ENCODE measurements around the gene AP5B1. TPM values are rescaled to one million over a fixed set of nuclear protein-coding genes. Genes with fewer than 3 reads are reported as not detected.
"Not testable (repeated sequence)": the region's sequence is repeated elsewhere in the genome, so short reads cannot be mapped to it uniquely, and the experiment has no call there.

Gene AP5B1
- total and polyA plus RNA-seq, 4 donors: 8.6 to 35.5 (median 24.0) TPM

DNA sequence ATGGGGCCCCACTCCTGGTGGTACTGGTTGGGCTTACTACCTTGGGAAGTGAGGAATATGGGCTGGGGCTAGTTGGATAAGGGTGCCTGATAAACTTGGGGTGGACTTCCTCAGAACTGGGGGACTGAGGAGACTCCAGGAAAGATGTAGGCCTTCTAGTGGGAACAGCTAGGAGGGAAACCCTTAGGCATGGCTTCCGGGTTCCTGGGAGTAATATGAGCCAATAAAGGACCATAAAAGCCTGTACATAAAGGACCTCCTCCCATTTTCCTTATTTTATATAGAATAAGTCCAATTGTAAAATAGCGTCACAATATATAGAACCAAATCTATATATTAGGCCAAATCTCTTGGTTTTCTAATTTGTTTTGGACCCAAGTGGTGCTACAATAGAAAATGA is 41.8 kb downstream of the AP5B1 start:
- Histone ChIP-seq H3K9ac (ENCODE audit: insufficient read depth in 1 of 2, low read length in 2 of 2) (no peak overlapping the region), H3K9me3 (ENCODE audit: control insufficient read depth in 4 of 4, insufficient read depth in 3 of 4, low read length in 3 of 4) (peaks cover 0 to 2% (median 0%) of the 10 kb centered on the region in 4 donors), H3K4me1 (ENCODE audit: control insufficient read depth in 5 of 5, insufficient read depth in 5 of 5, low read length in 5 of 5) (no peaks in the 10 kb centered on the region), H3K27ac (ENCODE audit: low read depth in 1 of 2, low read length in 1 of 2) (no peak overlapping the region), H3K4me3 (no peak overlapping the region), H3K36me3 (ENCODE audit: control insufficient read depth in 4 of 4, insufficient read depth in 4 of 4, low read length in 4 of 4) (no peaks in the 10 kb centered on the region), H3K27me3 (ENCODE audit: control insufficient read depth in 3 of 3, insufficient read depth in 3 of 3, low read length in 2 of 3) (no peaks in the 10 kb centered on the region)
- no peak for ATAC-seq (ENCODE audit: insufficient read depth, low FRiP score)
- TF ChIP-seq, protein P1, sequence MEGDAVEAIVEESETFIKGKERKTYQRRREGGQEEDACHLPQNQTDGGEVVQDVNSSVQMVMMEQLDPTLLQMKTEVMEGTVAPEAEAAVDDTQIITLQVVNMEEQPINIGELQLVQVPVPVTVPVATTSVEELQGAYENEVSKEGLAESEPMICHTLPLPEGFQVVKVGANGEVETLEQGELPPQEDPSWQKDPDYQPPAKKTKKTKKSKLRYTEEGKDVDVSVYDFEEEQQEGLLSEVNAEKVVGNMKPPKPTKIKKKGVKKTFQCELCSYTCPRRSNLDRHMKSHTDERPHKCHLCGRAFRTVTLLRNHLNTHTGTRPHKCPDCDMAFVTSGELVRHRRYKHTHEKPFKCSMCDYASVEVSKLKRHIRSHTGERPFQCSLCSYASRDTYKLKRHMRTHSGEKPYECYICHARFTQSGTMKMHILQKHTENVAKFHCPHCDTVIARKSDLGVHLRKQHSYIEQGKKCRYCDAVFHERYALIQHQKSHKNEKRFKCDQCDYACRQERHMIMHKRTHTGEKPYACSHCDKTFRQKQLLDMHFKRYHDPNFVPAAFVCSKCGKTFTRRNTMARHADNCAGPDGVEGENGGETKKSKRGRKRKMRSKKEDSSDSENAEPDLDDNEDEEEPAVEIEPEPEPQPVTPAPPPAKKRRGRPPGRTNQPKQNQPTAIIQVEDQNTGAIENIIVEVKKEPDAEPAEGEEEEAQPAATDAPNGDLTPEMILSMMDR (IDR thresholded peaks at IDR 0.05; ENCODE audit: control extremely low read depth, extremely low read depth): no peak
- 94 to 96% methylated on average over 2 of the region's 2 CpGs for WGBS, 2 donors
- no peak for DNase-seq

DNA sequence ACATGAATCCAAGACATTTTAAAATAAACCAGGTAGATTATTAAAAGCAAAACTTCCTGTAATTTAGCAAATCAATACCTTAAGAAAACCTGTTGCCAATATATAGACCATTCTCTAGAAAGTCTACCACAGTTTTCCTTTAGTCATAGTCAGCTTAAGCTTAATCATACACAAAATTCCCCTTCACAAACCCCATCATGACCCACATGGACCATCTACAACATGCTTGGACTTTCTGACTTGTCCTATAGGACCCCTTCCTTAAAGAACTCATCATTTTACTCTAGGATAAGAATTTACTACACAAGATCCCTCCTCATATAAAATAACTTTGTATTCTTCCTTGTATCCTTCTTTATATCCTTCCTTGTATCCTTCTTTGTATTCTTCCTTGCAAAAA is 44.0 kb downstream of the AP5B1 start:
- ATAC-seq (ENCODE audit: insufficient read depth, low FRiP score) (no peak), DNase-seq (no peak)
- H3K9me3 ChIP-seq (ENCODE audit: control insufficient read depth in 4 of 4, insufficient read depth in 3 of 4, low read length in 3 of 4): peaks cover 0 to 2% (median 0%) of the 10 kb centered on the region in 4 donors
- no peaks in the 10 kb centered on the region for H3K27me3 ChIP-seq (ENCODE audit: control insufficient read depth in 3 of 3, insufficient read depth in 3 of 3, low read length in 2 of 3)
- no peak overlapping the region for H3K4me3 ChIP-seq
- no peak overlapping the region for H3K9ac ChIP-seq (ENCODE audit: insufficient read depth in 1 of 2, low read length in 2 of 2)
- H3K27ac ChIP-seq (ENCODE audit: low read depth in 1 of 2, low read length in 1 of 2): no peak overlapping the region
- H3K36me3 ChIP-seq (ENCODE audit: control insufficient read depth in 4 of 4, insufficient read depth in 4 of 4, low read length in 4 of 4): no peaks in the 10 kb centered on the region
- H3K4me1 ChIP-seq (ENCODE audit: control insufficient read depth in 5 of 5, insufficient read depth in 5 of 5, low read length in 5 of 5): no peaks in the 10 kb centered on the region
- TF ChIP-seq, protein P1 (IDR thresholded peaks at IDR 0.05; ENCODE audit: control extremely low read depth, extremely low read depth): no peak

DNA sequence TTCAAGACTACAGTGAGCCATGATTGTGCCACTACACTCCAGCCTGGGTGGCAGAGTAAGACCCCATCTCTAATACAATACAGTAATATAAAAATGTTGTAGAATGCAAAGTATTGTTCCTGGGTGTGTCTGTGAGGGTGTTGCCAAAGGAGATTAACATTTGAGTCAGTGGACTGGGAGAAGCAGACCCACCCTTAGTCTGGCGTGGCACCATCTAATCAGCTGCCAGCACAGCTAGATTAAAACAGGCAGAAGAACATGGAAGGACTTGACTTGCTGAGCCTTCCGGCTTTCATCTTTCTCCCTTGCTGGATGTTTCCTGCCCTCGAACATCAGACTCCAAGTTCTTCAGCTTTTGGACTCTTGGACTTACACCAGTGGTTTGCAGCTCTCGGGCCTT is 45.7 kb downstream of the AP5B1 start:
- not testable (repeated sequence) for H3K4me1 ChIP-seq (ENCODE audit: control insufficient read depth in 5 of 5, insufficient read depth in 5 of 5, low read length in 5 of 5); H3K9me3 ChIP-seq (ENCODE audit: control insufficient read depth in 4 of 4, insufficient read depth in 3 of 4, low read length in 3 of 4); DNase-seq; H3K27ac ChIP-seq (ENCODE audit: low read depth in 1 of 2, low read length in 1 of 2); H3K9ac ChIP-seq (ENCODE audit: insufficient read depth in 1 of 2, low read length in 2 of 2); H3K4me3 ChIP-seq; ATAC-seq (ENCODE audit: insufficient read depth, low FRiP score); H3K27me3 ChIP-seq (ENCODE audit: control insufficient read depth in 3 of 3, insufficient read depth in 3 of 3, low read length in 2 of 3); H3K36me3 ChIP-seq (ENCODE audit: control insufficient read depth in 4 of 4, insufficient read depth in 4 of 4, low read length in 4 of 4)
- 80 to 85% methylated on average over 4 of the region's 4 CpGs for WGBS, 2 donors

DNA sequence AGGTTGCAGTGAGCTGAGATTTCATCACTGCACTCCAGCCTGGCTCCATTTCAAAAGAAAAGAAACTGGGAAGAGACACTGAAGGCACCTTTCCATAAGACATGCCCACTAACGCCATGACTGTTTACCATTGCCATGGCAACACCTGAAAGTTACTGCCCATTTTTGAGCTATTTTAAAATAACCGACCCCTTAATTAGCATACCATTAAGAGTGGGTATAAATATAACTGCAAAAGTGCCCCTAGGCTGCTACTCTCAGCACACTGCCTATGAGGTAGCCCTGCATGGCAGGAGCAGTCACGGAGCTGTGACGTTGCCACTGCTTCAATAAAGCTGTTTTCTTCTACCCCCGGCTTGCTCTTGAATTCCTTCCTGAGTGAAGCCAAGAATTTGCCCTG is 50.3 kb downstream of the AP5B1 start:
- ATAC-seq (ENCODE audit: insufficient read depth, low FRiP score) (no peak), DNase-seq (no peak)
- Histone ChIP-seq H3K9me3 (ENCODE audit: control insufficient read depth in 4 of 4, insufficient read depth in 3 of 4, low read length in 3 of 4) (no peaks in the 10 kb centered on the region), H3K27me3 (ENCODE audit: control insufficient read depth in 3 of 3, insufficient read depth in 3 of 3, low read length in 2 of 3) (no peaks in the 10 kb centered on the region), H3K36me3 (ENCODE audit: control insufficient read depth in 4 of 4, insufficient read depth in 4 of 4, low read length in 4 of 4) (no peaks in the 10 kb centered on the region), H3K9ac (ENCODE audit: insufficient read depth in 1 of 2, low read length in 2 of 2) (no peak overlapping the region), H3K4me3 (no peak overlapping the region), H3K4me1 (ENCODE audit: control insufficient read depth in 5 of 5, insufficient read depth in 5 of 5, low read length in 5 of 5) (no peaks in the 10 kb centered on the region), H3K27ac (ENCODE audit: low read depth in 1 of 2, low read length in 1 of 2) (no peak overlapping the region)
- 50 to 78% methylated on average over 5 of the region's 5 CpGs for WGBS, 2 donors
- TF ChIP-seq, protein P1 (IDR thresholded peaks at IDR 0.05; ENCODE audit: control extremely low read depth, extremely low read depth): no peak
